ENCODE data around the gene SMC1B.
"Not testable (repeated sequence)": the region's sequence is repeated elsewhere in the genome, so short reads cannot be mapped to it uniquely, and the experiment has no call there.

The SMC1B gene

GRCh38 chr22:45344334-45344733 is 69.1 kb downstream of the SMC1B start:
- DNase-seq, result no peak

GRCh38 chr22:45343143-45343542 is 70.3 kb downstream of the SMC1B start:
- DNase-seq, result no peak

GRCh38 chr22:45341498-45341897 is 71.9 kb downstream of the SMC1B start:
- DNase-seq, result no peak

GRCh38 chr22:45340323-45340722 is 73.1 kb downstream of the SMC1B start:
- DNase-seq, result no peak

- DNase-seq, result no peak
Measured at GRCh38 chr22:45338795-45339194, 74.6 kb downstream of the SMC1B start.

- DNase-seq, result no peak
Measured at GRCh38 chr22:45337536-45337935, 75.9 kb downstream of the SMC1B start.

- DNase-seq, result no peak
Measured at GRCh38 chr22:45336971-45337431, 76.4 kb downstream of the SMC1B start.

GRCh38 chr22:45335854-45336522 is 77.4 kb downstream of the SMC1B start:
- no peak for DNase-seq

GRCh38 chr22:45335021-45335818 is 78.2 kb downstream of the SMC1B start:
- DNase-seq, result no peak

GRCh38 chr22:45334528-45334927 is 78.9 kb downstream of the SMC1B start:
- DNase-seq, result no peak

- no peak for DNase-seq
Measured at GRCh38 chr22:45334068-45334467, 79.3 kb downstream of the SMC1B start.

GRCh38 chr22:45332001-45332400 is 81.4 kb downstream of the SMC1B start:
- DNase-seq, result no peak

GRCh38 chr22:45331486-45331885 is 81.9 kb downstream of the SMC1B start:
- no peak for DNase-seq

- no peak for DNase-seq
Measured at GRCh38 chr22:45330548-45330947, 82.9 kb downstream of the SMC1B start.

- no peak for DNase-seq
Measured at GRCh38 chr22:45329530-45329936, 83.9 kb downstream of the SMC1B start.

- no peak for DNase-seq
Measured at GRCh38 chr22:45328822-45329529, 84.4 kb downstream of the SMC1B start.

- DNase-seq, result not testable (repeated sequence)
Measured at GRCh38 chr22:45328261-45328660, 85.1 kb downstream of the SMC1B start.

GRCh38 chr22:45324311-45324711 is 89.1 kb downstream of the SMC1B start:
- DNase-seq, result no peak

GRCh38 chr22:45323695-45324094 is 89.7 kb downstream of the SMC1B start:
- DNase-seq, result no peak

GRCh38 chr22:45322873-45323525 is 90.4 kb downstream of the SMC1B start:
- DNase-seq, result no peak

GRCh38 chr22:45321827-45322226 is 91.6 kb downstream of the SMC1B start:
- DNase-seq, result no peak

GRCh38 chr22:45320357-45320976 is 92.9 kb downstream of the SMC1B start:
- DNase-seq, result no peak

GRCh38 chr22:45319324-45319685 is 94.1 kb downstream of the SMC1B start:
- DNase-seq, result no peak
